Activated CD8-positive, alpha-beta T cell treated with anti-CD3 and anti-CD28 coated beads for 36 hours (primary cell): Measurements from ENCODE around the gene DCAF17. TPM values are rescaled to one million over a fixed set of nuclear protein-coding genes. Genes with fewer than 3 reads are reported as not detected.

Experiments
- ATAC-seq: fragments of 200-7000 bp; cut with Tn5 transposase; one replicate; pipeline ENCODE4 v1.10.0; 2021; ENCODE audit warnings: mild to moderate bottlenecking, moderate library complexity
- CTCF ChIA-PET: fragments of 350-600 bp; sonication (Branson Sonifier 250); formaldehyde crosslinking; loops from one replicate; lab custom pipeline; 2021; ENCODE audit warnings: antibody characterized with exemption; lab: Charles Lee
- POLR2A ChIA-PET: fragments of 350-600 bp; sonication (Branson Sonifier 250); formaldehyde crosslinking; loops from one replicate; lab custom pipeline; 2021; ENCODE audit warnings: antibody characterized with exemption; lab: Charles Lee
- DNase-seq: peaks from one replicate; pipeline ENCODE4 v3.0.0-alpha.2; 2020
- H3K27ac Mint-ChIP-seq: one replicate; pipeline ENCODE4 v1.8.0; 2021; ENCODE audit warnings: mild to moderate bottlenecking, mixed read lengths
- H3K27me3 Mint-ChIP-seq: one replicate; pipeline ENCODE4 v1.8.0; 2021; ENCODE audit warnings: mixed read lengths
- H3K36me3 Mint-ChIP-seq: one replicate; pipeline ENCODE4 v1.8.0; 2021; ENCODE audit warnings: low read depth, mixed read lengths
- H3K4me1 Mint-ChIP-seq: one replicate; pipeline ENCODE4 v1.8.0; 2021; ENCODE audit warnings: low read depth, mixed read lengths
- H3K4me3 Mint-ChIP-seq: one replicate; pipeline ENCODE4 v1.8.0; 2021; ENCODE audit warnings: mild to moderate bottlenecking, moderate library complexity, mixed read lengths
- H3K9me3 Mint-ChIP-seq: one replicate; pipeline ENCODE4 v1.8.0; 2021; ENCODE audit warnings: mixed read lengths
- intact Hi-C: fragments of 100-400 bp; cut with micrococcal nuclease; formaldehyde crosslinking; loops from one replicate; pipeline ENCODE4 v1.10.0; 2022
- total RNA-seq, 2 experiments: library from RNA; stranded (reverse); gene quantifications; one replicate each; pipeline ENCODE4 v1.2.3, GENCODE V29; 2021
- TF ChIP-seq, protein P1 (sequence below): fragments of 200-600 bp; IDR thresholded peaks from one replicate; pipeline ENCODE4 v1.8.0; 2022; ENCODE audit warnings: antibody characterized with exemption, mild to moderate bottlenecking

DCAF17 gene
- total RNA-seq, 2 experiments from 2014 or later: 19.0 to 20.1 TPM

DNA sequence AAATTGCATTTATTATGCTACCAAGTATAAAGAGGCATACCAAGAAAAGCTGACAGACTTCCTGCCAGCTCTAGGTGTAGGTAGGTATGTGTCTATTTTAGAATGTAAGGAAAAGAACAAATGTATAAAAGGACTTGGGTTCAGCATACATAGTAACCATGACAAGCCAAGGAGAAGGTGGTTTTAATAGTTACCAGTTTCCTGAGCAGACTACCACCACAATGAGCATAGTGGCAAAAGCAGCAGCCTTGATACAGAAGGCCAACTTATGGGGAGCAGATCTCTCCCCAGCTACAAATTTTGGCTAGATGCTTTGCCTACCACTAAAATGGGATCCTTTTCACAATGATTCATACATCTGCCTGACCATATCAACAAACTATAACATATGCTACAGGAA, 34.7 kb upstream of the DCAF17 start:
- Mint-ChIP-seq H3K9me3 (peaks cover 14% of the 10 kb centered on the region), H3K4me1 (peaks cover 26% of the 10 kb centered on the region), H3K27me3 (no peaks in the 10 kb centered on the region), H3K4me3 (no peak overlapping the region), H3K36me3 (peaks cover 31% of the 10 kb centered on the region), H3K27ac (no peak overlapping the region)
- TF ChIP-seq, protein P1, sequence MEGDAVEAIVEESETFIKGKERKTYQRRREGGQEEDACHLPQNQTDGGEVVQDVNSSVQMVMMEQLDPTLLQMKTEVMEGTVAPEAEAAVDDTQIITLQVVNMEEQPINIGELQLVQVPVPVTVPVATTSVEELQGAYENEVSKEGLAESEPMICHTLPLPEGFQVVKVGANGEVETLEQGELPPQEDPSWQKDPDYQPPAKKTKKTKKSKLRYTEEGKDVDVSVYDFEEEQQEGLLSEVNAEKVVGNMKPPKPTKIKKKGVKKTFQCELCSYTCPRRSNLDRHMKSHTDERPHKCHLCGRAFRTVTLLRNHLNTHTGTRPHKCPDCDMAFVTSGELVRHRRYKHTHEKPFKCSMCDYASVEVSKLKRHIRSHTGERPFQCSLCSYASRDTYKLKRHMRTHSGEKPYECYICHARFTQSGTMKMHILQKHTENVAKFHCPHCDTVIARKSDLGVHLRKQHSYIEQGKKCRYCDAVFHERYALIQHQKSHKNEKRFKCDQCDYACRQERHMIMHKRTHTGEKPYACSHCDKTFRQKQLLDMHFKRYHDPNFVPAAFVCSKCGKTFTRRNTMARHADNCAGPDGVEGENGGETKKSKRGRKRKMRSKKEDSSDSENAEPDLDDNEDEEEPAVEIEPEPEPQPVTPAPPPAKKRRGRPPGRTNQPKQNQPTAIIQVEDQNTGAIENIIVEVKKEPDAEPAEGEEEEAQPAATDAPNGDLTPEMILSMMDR: no peak
- ChIA-PET POLR2A (no interaction called here), CTCF (interaction anchor here (1.3 kb wide), 1 partner anchor 17 kb away, joined by 3 read pairs; no protein-coding TSS in a partner anchor)
- ATAC-seq (no peak), DNase-seq (no peak)
- intact Hi-C loops: no loop called here

DNA sequence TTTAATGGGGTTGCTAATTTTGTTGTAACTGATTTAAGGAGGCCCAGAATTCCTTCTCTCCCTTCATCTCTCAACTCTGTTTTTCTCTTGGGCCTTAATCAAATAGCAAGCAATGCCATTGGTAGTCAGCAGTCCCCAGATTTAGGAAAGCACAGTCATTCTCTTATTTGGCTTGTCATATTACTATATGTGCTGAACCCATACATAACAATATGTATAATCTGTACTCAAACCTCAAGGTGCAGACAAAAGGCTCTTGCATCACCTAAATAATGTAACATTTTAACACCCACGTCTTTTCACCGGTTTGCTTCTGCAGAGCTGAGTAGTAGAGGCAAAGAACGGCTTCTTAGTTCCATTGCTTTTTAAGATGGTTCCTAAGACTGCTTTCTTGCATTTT, 33.6 kb upstream of the DCAF17 start:
- Mint-ChIP-seq H3K27me3 (no peaks in the 10 kb centered on the region), H3K27ac (no peak overlapping the region), H3K4me3 (no peak overlapping the region), H3K4me1 (peaks cover 33% of the 10 kb centered on the region), H3K36me3 (peaks cover 37% of the 10 kb centered on the region), H3K9me3 (peaks cover 14% of the 10 kb centered on the region)
- ChIA-PET POLR2A (no interaction called here), CTCF (no interaction called here)
- TF ChIP-seq, protein P1: no peak
- no peak for DNase-seq
- intact Hi-C loops: no loop called here
- no peak for ATAC-seq

DNA sequence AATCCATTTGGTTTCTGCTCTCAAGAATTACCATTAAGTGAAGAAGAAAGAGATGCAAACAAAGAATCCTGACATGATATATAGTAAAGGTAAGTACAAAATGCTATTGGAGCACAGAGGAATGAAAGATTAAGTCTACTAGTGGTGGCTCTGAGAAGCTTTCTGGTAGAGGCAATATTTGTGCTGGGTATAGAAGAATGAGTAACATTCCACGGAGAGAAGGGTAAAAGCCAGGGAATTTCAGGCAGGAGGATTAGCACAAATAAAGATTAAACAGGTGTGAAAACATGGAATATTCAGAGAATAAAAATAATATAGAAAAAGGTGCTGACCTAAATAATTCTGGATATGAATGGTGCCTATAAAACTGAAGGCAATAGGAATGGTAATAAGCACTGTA, 32.1 kb upstream of the DCAF17 start:
- intact Hi-C loops: no loop called here
- Mint-ChIP-seq H3K4me1 (peaks cover 38% of the 10 kb centered on the region), H3K27me3 (no peaks in the 10 kb centered on the region), H3K9me3 (peaks cover 14% of the 10 kb centered on the region), H3K27ac (no peak overlapping the region), H3K4me3 (no peak overlapping the region), H3K36me3 (peaks cover 38% of the 10 kb centered on the region)
- TF ChIP-seq, protein P1: no peak
- DNase-seq: no peak
- CTCF ChIA-PET: no interaction called here
- ATAC-seq: no peak
- POLR2A ChIA-PET: no interaction called here

DNA sequence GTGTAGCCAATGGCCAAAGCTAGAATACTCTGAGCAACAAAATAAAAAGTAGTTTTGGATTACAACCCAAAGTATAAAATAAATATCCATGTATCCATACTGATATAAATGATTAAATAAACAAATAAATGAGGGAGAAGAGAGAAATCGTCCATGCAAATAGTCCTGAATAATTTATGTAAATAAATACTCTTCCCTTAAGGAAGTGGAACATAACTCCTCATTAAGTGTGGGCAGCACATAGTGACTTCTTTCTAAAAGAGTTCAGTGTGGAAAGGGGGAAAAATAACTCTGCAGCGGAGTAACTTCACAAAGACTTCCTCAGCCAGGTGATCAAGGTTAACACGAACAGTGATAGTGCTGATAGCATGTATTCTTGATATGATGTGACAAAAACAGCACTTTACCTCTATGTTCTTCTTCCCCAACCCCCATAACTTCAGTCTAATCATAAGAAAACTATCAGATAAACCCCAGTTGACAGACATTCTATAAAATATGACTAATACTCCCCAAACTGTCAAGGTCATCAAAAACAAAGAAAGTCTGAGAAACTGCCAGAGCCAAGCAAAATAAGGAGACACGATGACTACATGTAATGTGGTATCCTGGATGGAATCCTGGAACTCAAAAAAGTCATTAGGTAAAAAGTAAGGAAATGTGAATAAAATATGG, 31.0 kb upstream of the DCAF17 start:
- H3K36me3 Mint-ChIP-seq: peaks cover 35% of the 10 kb centered on the region
- H3K27ac Mint-ChIP-seq: peak overlapping the region; percentile 36
- TF ChIP-seq, protein P1: no peak
- intact Hi-C loops: no loop called here
- peaks cover 46% of the 10 kb centered on the region for H3K4me1 Mint-ChIP-seq
- ATAC-seq (peak; percentile 42), DNase-seq (no peak)
- peaks cover 14% of the 10 kb centered on the region for H3K9me3 Mint-ChIP-seq
- no peak overlapping the region for H3K4me3 Mint-ChIP-seq
- no peaks in the 10 kb centered on the region for H3K27me3 Mint-ChIP-seq
- ChIA-PET CTCF (no interaction called here), POLR2A (no interaction called here)

DNA sequence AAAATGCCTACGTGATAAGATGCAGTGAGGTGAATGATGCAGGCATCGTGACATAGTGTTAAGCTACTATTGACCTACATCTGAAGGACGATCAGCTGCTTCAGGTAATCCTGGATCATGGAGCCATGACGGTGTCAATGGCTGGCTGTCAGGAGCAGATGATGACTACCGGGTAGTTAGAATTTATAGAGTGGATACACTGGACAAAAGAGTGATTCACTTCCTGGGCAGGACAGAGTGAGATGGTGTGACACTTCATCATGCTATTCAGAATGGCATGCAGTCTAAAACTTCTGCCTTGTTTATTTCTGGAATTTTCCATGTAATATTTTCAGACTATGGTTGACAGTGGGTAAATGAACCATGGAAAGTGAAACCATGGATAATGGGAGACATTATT, 29.8 kb upstream of the DCAF17 start:
- Mint-ChIP-seq H3K36me3 (peaks cover 31% of the 10 kb centered on the region), H3K4me3 (no peak overlapping the region), H3K4me1 (peaks cover 42% of the 10 kb centered on the region), H3K9me3 (peaks cover 14% of the 10 kb centered on the region), H3K27ac (no peak overlapping the region), H3K27me3 (no peaks in the 10 kb centered on the region)
- intact Hi-C loops: no loop called here
- TF ChIP-seq, protein P1: no peak
- ChIA-PET POLR2A (interaction anchor here (0.6 kb wide), 1 partner anchor 223 kb away, joined by 3 read pairs; no protein-coding TSS in a partner anchor), CTCF (no interaction called here)
- DNase-seq (no peak), ATAC-seq (no peak)
